Vagina (tissue), 2 donors: ENCODE data around the gene PGR. TPM values are rescaled to one million over a fixed set of nuclear protein-coding genes. Genes with fewer than 3 reads are reported as not detected.
A peak's percentile ranks its signal among the peaks of the same experiment; 100 is the strongest.

ENCODE experiments used
- DNase-seq, 2 donors: peaks; one replicate each; pipeline ENCODE4 v3.0.0-alpha.2; 2017; ENCODE audit errors: extremely low spot score in 2 of 2
- H3K27ac ChIP-seq: fragments of 200-600 bp; sonication (generic); one replicate; pipeline ENCODE4 v1.5.1; 2019
- H3K27me3 ChIP-seq: fragments of 200-600 bp; sonication (generic); one replicate; pipeline ENCODE4 v1.5.1; 2019
- H3K36me3 ChIP-seq, 2 donors: fragments of 200-600 bp; sonication (generic); one replicate each; pipeline ENCODE4 v1.5.1; 2017 to 2019
- H3K4me1 ChIP-seq: fragments of 200-600 bp; sonication (generic); one replicate; pipeline ENCODE4 v1.5.1; 2019
- H3K4me3 ChIP-seq, 2 donors: fragments of 200-600 bp; sonication (generic); 1 replicate in 1 of 2; 2 replicates in 1 of 2; pipeline ENCODE4 v1.5.1; 2016 to 2019
- H3K9me3 ChIP-seq: fragments of 200-600 bp; sonication (generic); one replicate; pipeline ENCODE4 v1.5.1; 2019
- CTCF ChIP-seq, 3 experiments: fragments of 450-650 bp in 2 of 3; fragments of 200-600 bp in 1 of 3; sonication (generic) in 1 of 3; IDR thresholded peaks; one replicate each; pipeline ENCODE4 v1.5.1; 2017 to 2019; ENCODE audit warnings: antibody characterized with exemption in 3 of 3, mild to moderate bottlenecking in 2 of 3, moderate library complexity in 2 of 3
- POLR2A ChIP-seq, 2 donors: fragments of 450-650 bp; IDR thresholded peaks; one replicate each; pipeline ENCODE4 v1.6.1; 2017; ENCODE audit warnings: antibody characterized with exemption in 2 of 2, mild to moderate bottlenecking in 2 of 2, moderate library complexity in 2 of 2
- POLR2AphosphoS5 ChIP-seq, 2 donors: sonication (generic); formaldehyde crosslinking; IDR thresholded peaks; one replicate each; pipeline ENCODE4 v1.9.0; 2017; ENCODE audit warnings: antibody characterized with exemption in 2 of 2, mild to moderate bottlenecking in 2 of 2, low read depth in 1 of 2; ENCODE audit not compliant: insufficient read depth in 1 of 2
- intact Hi-C: fragments of 100-400 bp; cut with DNase I; formaldehyde crosslinking; loops from one replicate; pipeline ENCODE4 v1.15.1; 2023
- total RNA-seq: library from RNA; depleted of rRNA; stranded (reverse); fragments of >200 nt; gene quantifications from one replicate; pipeline ENCODE4 v1.2.3, GENCODE V29; 2016

The PGR gene
- 34.4 TPM for total RNA-seq

- Histone ChIP-seq H3K36me3 (no peaks in the 10 kb centered on the region), H3K4me3 (peak within 1 kb of the TSS; percentile 58 to 78), H3K4me1 (no peaks in the 10 kb centered on the region), H3K27ac (peak within 1 kb of the TSS; percentile 93), H3K9me3 (no peaks in the 10 kb centered on the region), H3K27me3 (no peaks in the 10 kb centered on the region)
- intact Hi-C loops = loop anchor here (10.0 kb wide), 1 partner anchor 445 kb away; the partner anchor contains the start of gene ARHGAP42
- peak; percentile 39 to 46 for TF ChIP-seq POLR2AphosphoS5 (IDR thresholded peaks at IDR 0.05; ENCODE audit: insufficient read depth in 1 of 2, low read depth in 1 of 2)
- no peak for TF ChIP-seq CTCF (IDR thresholded peaks at IDR 0.05)
- TF ChIP-seq POLR2A (IDR thresholded peaks at IDR 0.05) = no peak
- no peak for DNase-seq
Observed at GRCh38 chr11:101129203-101129943, at the start of gene PGR. Gene PGR (minus strand): TSS chr11:101129813. CDS start chr11:101129070, 743 bp downstream.

GRCh38 chr11:101176381-101176780 is 46.8 kb upstream of the PGR start:
- no peaks in the 10 kb centered on the region for H3K36me3 ChIP-seq
- intact Hi-C loops = no loop called here
- H3K4me1 ChIP-seq = no peaks in the 10 kb centered on the region
- H3K27ac ChIP-seq = no peak overlapping the region
- no peak overlapping the region for H3K4me3 ChIP-seq
- no peaks in the 10 kb centered on the region for H3K27me3 ChIP-seq
- DNase-seq = no peak
- TF ChIP-seq POLR2AphosphoS5 (IDR thresholded peaks at IDR 0.05; ENCODE audit: insufficient read depth in 1 of 2, low read depth in 1 of 2) (no peak), POLR2A (IDR thresholded peaks at IDR 0.05) (no peak), CTCF (IDR thresholded peaks at IDR 0.05) (no peak)
- H3K9me3 ChIP-seq = no peaks in the 10 kb centered on the region

- H3K4me1 ChIP-seq = no peaks in the 10 kb centered on the region
- no peak overlapping the region for H3K4me3 ChIP-seq
- H3K36me3 ChIP-seq = no peaks in the 10 kb centered on the region
- TF ChIP-seq POLR2A (IDR thresholded peaks at IDR 0.05) (no peak), POLR2AphosphoS5 (IDR thresholded peaks at IDR 0.05; ENCODE audit: insufficient read depth in 1 of 2, low read depth in 1 of 2) (no peak), CTCF (IDR thresholded peaks at IDR 0.05) (no peak)
- DNase-seq = no peak
- intact Hi-C loops = no loop called here
- no peaks in the 10 kb centered on the region for H3K27me3 ChIP-seq
- H3K9me3 ChIP-seq = no peaks in the 10 kb centered on the region
- no peak overlapping the region for H3K27ac ChIP-seq
Observed at GRCh38 chr11:101169944-101170343, 40.3 kb upstream of the PGR start.

GRCh38 chr11:101166038-101166437 is 36.4 kb upstream of the PGR start:
- DNase-seq = no peak

More at GRCh38 chr11:101166038-101166437, 36.4 kb upstream of the PGR start:
- no peak for TF ChIP-seq POLR2AphosphoS5 (IDR thresholded peaks at IDR 0.05; ENCODE audit: insufficient read depth in 1 of 2, low read depth in 1 of 2)
- TF ChIP-seq POLR2A (IDR thresholded peaks at IDR 0.05) = no peak
- no peak for TF ChIP-seq CTCF (IDR thresholded peaks at IDR 0.05)
- no peaks in the 10 kb centered on the region for H3K4me1 ChIP-seq
- no peaks in the 10 kb centered on the region for H3K9me3 ChIP-seq
- H3K4me3 ChIP-seq = no peak overlapping the region
- no peaks in the 10 kb centered on the region for H3K36me3 ChIP-seq
- H3K27me3 ChIP-seq = no peaks in the 10 kb centered on the region
- intact Hi-C loops = no loop called here
- H3K27ac ChIP-seq = no peak overlapping the region
